Activated naive CD8-positive, alpha-beta T cell treated with anti-CD3 and anti-CD28 coated beads, Interleukin-2, amount 50 U/mL, for 24 hours (primary cell): ENCODE data around the gene PLAC9.
"Not testable (repeated sequence)": the region's sequence is repeated elsewhere in the genome, so short reads cannot be mapped to it uniquely, and the experiment has no call there.

ENCODE experiments used
- ATAC-seq: fragments of 150-1000 bp; cut with Tn5 transposase; one replicate; pipeline ENCODE4 v1.10.0; 2021
- DNase-seq: peaks from one replicate; pipeline ENCODE4 v3.0.0; 2021
- H3K27ac Mint-ChIP-seq: one replicate; pipeline ENCODE4 v1.8.0; 2021; ENCODE audit warnings: mild to moderate bottlenecking, mixed read lengths
- H3K27me3 Mint-ChIP-seq: one replicate; pipeline ENCODE4 v1.8.0; 2021; ENCODE audit warnings: mixed read lengths
- H3K36me3 Mint-ChIP-seq: one replicate; pipeline ENCODE4 v1.8.0; 2021; ENCODE audit warnings: low read depth, mixed read lengths
- H3K4me1 Mint-ChIP-seq: one replicate; pipeline ENCODE4 v1.8.0; 2021; ENCODE audit warnings: mixed read lengths
- H3K4me3 Mint-ChIP-seq: one replicate; pipeline ENCODE4 v1.8.0; 2021; ENCODE audit warnings: mild to moderate bottlenecking, moderate library complexity, mixed read lengths
- H3K9me3 Mint-ChIP-seq: one replicate; pipeline ENCODE4 v1.8.0; 2021; ENCODE audit warnings: mixed read lengths

The PLAC9 gene

GRCh38 chr10:80132299-80133139 is at the start of gene PLAC9:
Gene PLAC9, plus strand, starts transcription at chr10:80132730. Its CDS starts 33 bp downstream, at chr10:80132763.
- Mint-ChIP-seq H3K36me3 (no peaks in the 10 kb centered on the region), H3K4me1 (no peaks in the 10 kb centered on the region), H3K27ac (no peak within 1 kb of the TSS), H3K4me3 (no peak within 1 kb of the TSS), H3K9me3 (no peaks in the 10 kb centered on the region), H3K27me3 (peaks cover 31% of the 10 kb centered on the region)
- DNase-seq (no peak), ATAC-seq (no peak)

GRCh38 chr10:80090121-80090520 is 42.4 kb upstream of the PLAC9 start:
- Mint-ChIP-seq H3K36me3 (no peaks in the 10 kb centered on the region), H3K9me3 (no peaks in the 10 kb centered on the region), H3K4me3 (no peak overlapping the region), H3K4me1 (no peaks in the 10 kb centered on the region), H3K27ac (no peak overlapping the region), H3K27me3 (no peaks in the 10 kb centered on the region)
- DNase-seq = no peak
- no peak for ATAC-seq

- H3K27ac Mint-ChIP-seq = no peak overlapping the region
- no peak overlapping the region for H3K4me3 Mint-ChIP-seq
- DNase-seq = no peak
- H3K9me3 Mint-ChIP-seq = no peaks in the 10 kb centered on the region
- H3K4me1 Mint-ChIP-seq = no peaks in the 10 kb centered on the region
- H3K36me3 Mint-ChIP-seq = no peaks in the 10 kb centered on the region
- no peak for ATAC-seq
- H3K27me3 Mint-ChIP-seq = peaks cover 2% of the 10 kb centered on the region
Measured at GRCh38 chr10:80094231-80094630, 38.3 kb upstream of the PLAC9 start.

GRCh38 chr10:80098272-80098671 is 34.3 kb upstream of the PLAC9 start:
- H3K4me3 Mint-ChIP-seq, H3K4me1 Mint-ChIP-seq, H3K27ac Mint-ChIP-seq, H3K36me3 Mint-ChIP-seq, DNase-seq, ATAC-seq, H3K27me3 Mint-ChIP-seq, H3K9me3 Mint-ChIP-seq: not testable (repeated sequence)

GRCh38 chr10:80099295-80099694 is 33.2 kb upstream of the PLAC9 start:
- not testable (repeated sequence) for H3K36me3 Mint-ChIP-seq, ATAC-seq, H3K27me3 Mint-ChIP-seq, H3K27ac Mint-ChIP-seq, DNase-seq, H3K4me3 Mint-ChIP-seq, H3K9me3 Mint-ChIP-seq, H3K4me1 Mint-ChIP-seq

- Mint-ChIP-seq H3K4me3 (no peak overlapping the region), H3K36me3 (no peaks in the 10 kb centered on the region), H3K9me3 (no peaks in the 10 kb centered on the region), H3K27me3 (peaks cover 5% of the 10 kb centered on the region), H3K27ac (no peak overlapping the region), H3K4me1 (peaks cover 7% of the 10 kb centered on the region)
- DNase-seq (no peak), ATAC-seq (no peak)
Measured at GRCh38 chr10:80100116-80100515, 32.4 kb upstream of the PLAC9 start.

GRCh38 chr10:80100861-80101695 is 31.5 kb upstream of the PLAC9 start:
- Mint-ChIP-seq H3K4me3 (no peak overlapping the region), H3K27me3 (peaks cover 5% of the 10 kb centered on the region), H3K4me1 (peaks cover 7% of the 10 kb centered on the region), H3K36me3 (no peaks in the 10 kb centered on the region), H3K9me3 (no peaks in the 10 kb centered on the region), H3K27ac (no peak overlapping the region)
- DNase-seq = no peak
- ATAC-seq = no peak

- no peak overlapping the region for H3K27ac Mint-ChIP-seq
- no peak for DNase-seq
- H3K36me3 Mint-ChIP-seq = no peaks in the 10 kb centered on the region
Measured at GRCh38 chr10:80104066-80104926, 28.2 kb upstream of the PLAC9 start.

GRCh38 chr10:80108576-80109239 is 23.8 kb upstream of the PLAC9 start:
- no peak for ATAC-seq
- DNase-seq = no peak

More at GRCh38 chr10:80104066-80104926, 28.2 kb upstream of the PLAC9 start:
- Mint-ChIP-seq H3K9me3 (peaks cover 7% of the 10 kb centered on the region), H3K4me1 (peaks cover 7% of the 10 kb centered on the region), H3K27me3 (peaks cover 3% of the 10 kb centered on the region), H3K4me3 (no peak overlapping the region)
- no peak for ATAC-seq

GRCh38 chr10:80110986-80111385 is 21.5 kb upstream of the PLAC9 start:
- Mint-ChIP-seq H3K36me3 (no peaks in the 10 kb centered on the region), H3K27me3 (no peaks in the 10 kb centered on the region), H3K4me1 (no peaks in the 10 kb centered on the region), H3K9me3 (peaks cover 14% of the 10 kb centered on the region), H3K4me3 (no peak overlapping the region), H3K27ac (no peak overlapping the region)
- DNase-seq = no peak
- ATAC-seq = no peak

More at GRCh38 chr10:80108576-80109239, 23.8 kb upstream of the PLAC9 start:
- no peaks in the 10 kb centered on the region for H3K36me3 Mint-ChIP-seq
- H3K27ac Mint-ChIP-seq = no peak overlapping the region
- no peak overlapping the region for H3K4me3 Mint-ChIP-seq
- H3K9me3 Mint-ChIP-seq = peaks cover 14% of the 10 kb centered on the region
- no peaks in the 10 kb centered on the region for H3K27me3 Mint-ChIP-seq
- peaks cover 5% of the 10 kb centered on the region for H3K4me1 Mint-ChIP-seq

- DNase-seq (no peak), ATAC-seq (no peak)
- H3K4me1 Mint-ChIP-seq = no peaks in the 10 kb centered on the region
- H3K36me3 Mint-ChIP-seq = no peaks in the 10 kb centered on the region
- peaks cover 2% of the 10 kb centered on the region for H3K27me3 Mint-ChIP-seq
- no peak overlapping the region for H3K27ac Mint-ChIP-seq
- no peak overlapping the region for H3K4me3 Mint-ChIP-seq
- H3K9me3 Mint-ChIP-seq = no peaks in the 10 kb centered on the region
Measured at GRCh38 chr10:80118669-80119068, 13.9 kb upstream of the PLAC9 start.

- DNase-seq = no peak
- H3K9me3 Mint-ChIP-seq = no peaks in the 10 kb centered on the region
- H3K27me3 Mint-ChIP-seq = peaks cover 2% of the 10 kb centered on the region
- H3K4me3 Mint-ChIP-seq = no peak overlapping the region
- H3K27ac Mint-ChIP-seq = no peak overlapping the region
- H3K4me1 Mint-ChIP-seq = no peaks in the 10 kb centered on the region
- ATAC-seq = no peak
- no peaks in the 10 kb centered on the region for H3K36me3 Mint-ChIP-seq
Measured at GRCh38 chr10:80122110-80122710, 10.3 kb upstream of the PLAC9 start.

- Mint-ChIP-seq H3K4me3 (no peak overlapping the region), H3K4me1 (no peaks in the 10 kb centered on the region), H3K9me3 (no peaks in the 10 kb centered on the region), H3K27me3 (peaks cover 2% of the 10 kb centered on the region), H3K36me3 (no peaks in the 10 kb centered on the region), H3K27ac (no peak overlapping the region)
- ATAC-seq (no peak), DNase-seq (no peak)
Measured at GRCh38 chr10:80122746-80123145, 9.8 kb upstream of the PLAC9 start.
